SK-N-SH (cell line): ENCODE results near the gene TMIGD2.

Source experiments
- CHD2 ChIP-seq: fragments of 150-350 bp; IDR thresholded peaks from 2 replicates; pipeline ENCODE4 v1.6.1; 2018; ENCODE audit warnings: low read length; ENCODE audit not compliant: partially characterized antibody
- EP300 ChIP-seq, 2 experiments: IDR thresholded peaks; 2 replicates each; pipeline versions ENCODE4 v1.4.0 to v1.6.1; 2012; ENCODE audit warnings: borderline replicate concordance in 1 of 2, low read depth in 1 of 2, low read length in 1 of 2
- JUND ChIP-seq: IDR thresholded peaks from 2 replicates; pipeline ENCODE4 v1.4.0; 2012
- TF ChIP-seq, protein P1 (sequence below): fragments of 200-600 bp; sonication (generic); IDR thresholded peaks from 2 replicates; pipeline ENCODE4 v1.6.1; 2017; ENCODE audit warnings: antibody characterized with exemption, mild to moderate bottlenecking, moderate library complexity

DNA sequence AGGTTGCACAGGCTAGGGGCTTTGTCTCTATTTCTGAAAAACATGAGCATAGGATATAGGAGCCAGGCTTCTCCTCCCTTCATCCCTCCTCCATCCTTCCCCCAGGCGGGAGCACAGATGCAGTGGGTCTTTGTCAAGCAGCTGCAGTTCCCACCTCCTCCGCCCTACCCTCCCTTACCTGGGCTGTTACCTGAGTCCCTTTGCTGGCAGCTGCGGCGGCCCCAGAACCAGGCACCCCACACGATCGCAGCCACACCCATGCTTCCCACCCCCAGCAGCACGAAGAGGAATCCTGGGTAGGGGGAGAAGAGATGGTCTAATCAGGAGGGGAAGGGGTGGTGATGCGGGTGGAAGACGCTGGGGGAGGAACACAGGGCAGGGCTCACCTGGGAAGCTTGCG, 7.8 kb downstream of the TMIGD2 start:
- TF ChIP-seq, protein P1, sequence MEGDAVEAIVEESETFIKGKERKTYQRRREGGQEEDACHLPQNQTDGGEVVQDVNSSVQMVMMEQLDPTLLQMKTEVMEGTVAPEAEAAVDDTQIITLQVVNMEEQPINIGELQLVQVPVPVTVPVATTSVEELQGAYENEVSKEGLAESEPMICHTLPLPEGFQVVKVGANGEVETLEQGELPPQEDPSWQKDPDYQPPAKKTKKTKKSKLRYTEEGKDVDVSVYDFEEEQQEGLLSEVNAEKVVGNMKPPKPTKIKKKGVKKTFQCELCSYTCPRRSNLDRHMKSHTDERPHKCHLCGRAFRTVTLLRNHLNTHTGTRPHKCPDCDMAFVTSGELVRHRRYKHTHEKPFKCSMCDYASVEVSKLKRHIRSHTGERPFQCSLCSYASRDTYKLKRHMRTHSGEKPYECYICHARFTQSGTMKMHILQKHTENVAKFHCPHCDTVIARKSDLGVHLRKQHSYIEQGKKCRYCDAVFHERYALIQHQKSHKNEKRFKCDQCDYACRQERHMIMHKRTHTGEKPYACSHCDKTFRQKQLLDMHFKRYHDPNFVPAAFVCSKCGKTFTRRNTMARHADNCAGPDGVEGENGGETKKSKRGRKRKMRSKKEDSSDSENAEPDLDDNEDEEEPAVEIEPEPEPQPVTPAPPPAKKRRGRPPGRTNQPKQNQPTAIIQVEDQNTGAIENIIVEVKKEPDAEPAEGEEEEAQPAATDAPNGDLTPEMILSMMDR: no peak
- TF ChIP-seq JUND: no peak
- no peak for TF ChIP-seq EP300 (IDR thresholded peaks at IDR 0.05; ENCODE audit: borderline replicate concordance in 1 of 2, low read depth in 1 of 2, low read length in 1 of 2)
- TF ChIP-seq CHD2: no peak
